ENCODE measurements around the gene NPFF. TPM values are rescaled to one million over a fixed set of nuclear protein-coding genes. Genes with fewer than 3 reads are reported as not detected.

Gene NPFF
- total and polyA plus RNA-seq, 11 donors: not detected

DNA sequence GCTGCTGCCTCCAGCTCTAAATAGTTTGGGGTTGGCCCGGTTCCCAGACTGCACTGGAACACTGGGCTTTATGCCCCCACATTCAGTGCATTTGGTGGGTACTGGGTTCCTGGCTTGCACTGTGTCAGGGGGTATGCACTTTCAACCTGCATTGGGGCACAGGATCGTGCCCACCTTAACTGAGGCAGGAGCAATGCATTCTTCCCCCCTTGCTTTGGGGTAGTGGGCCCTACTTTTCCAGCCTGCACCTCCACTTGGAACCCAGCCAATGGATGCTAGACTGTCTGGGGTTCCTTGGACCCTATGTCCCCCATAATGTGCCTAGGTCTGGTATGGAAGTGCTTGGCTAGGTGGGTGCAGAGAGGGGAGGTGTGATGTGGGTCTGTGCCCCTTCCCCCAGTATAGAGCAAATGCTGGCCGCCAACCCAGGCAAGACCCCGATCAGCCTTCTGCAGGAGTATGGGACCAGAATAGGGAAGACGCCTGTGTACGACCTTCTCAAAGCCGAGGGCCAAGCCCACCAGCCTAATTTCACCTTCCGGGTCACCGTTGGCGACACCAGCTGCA is 5.6 kb downstream of the NPFF start:
- 43 to 71% (median 59%) methylated on average over 4 to 10 of the region's 10 CpGs for WGBS, 4 donors
- peaks cover 5 to 55% (median 33%) of the 10 kb centered on the region in 12 donors for H3K4me1 ChIP-seq

DNA sequence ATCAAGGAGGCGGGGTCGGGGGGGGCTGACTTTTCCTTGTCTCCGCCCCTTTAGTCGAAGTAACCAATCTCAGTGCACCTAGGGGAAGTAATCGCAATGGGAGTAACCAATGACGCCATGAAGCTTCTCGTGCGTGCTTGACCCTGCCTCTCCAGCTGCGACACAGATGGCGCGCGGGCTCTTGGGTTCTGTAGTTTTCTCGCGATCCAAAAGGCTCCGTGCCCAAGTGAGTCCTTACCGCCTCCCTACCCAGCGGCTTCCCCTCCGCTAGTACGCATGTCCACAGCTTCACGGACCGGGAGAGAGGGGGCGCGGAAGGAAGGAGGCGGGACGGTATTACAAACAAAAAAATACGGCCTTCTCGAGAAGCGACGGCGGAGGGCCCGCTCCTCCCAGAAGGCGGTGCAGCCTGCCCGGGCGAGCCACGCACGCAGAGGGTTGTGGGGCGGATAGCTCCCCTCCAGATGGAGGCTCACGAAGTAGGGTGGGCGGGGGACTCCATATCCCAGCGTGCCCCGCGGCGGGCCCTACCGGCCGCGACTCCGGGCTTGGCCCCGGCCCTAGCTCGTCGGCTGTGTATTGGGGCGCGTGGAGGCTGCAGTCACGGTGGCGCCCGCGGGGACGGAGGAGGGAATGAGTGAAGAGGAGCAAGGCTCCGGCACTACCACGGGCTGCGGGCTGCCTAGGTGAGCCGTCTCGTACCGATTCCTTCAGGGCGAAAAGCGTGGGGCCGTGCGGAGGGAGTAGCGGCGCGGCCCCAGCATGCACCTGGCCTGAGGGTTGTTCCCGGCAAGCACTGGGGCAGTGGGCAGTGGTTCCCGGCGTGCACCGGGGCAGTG is 6.3 kb downstream of the NPFF start, which contains the start of gene TARBP2:
Gene TARBP2, plus strand, starts transcription at position 508 of the 839 bp plus-strand sequence. Its CDS starts 126 bp downstream, at position 634.
- Histone ChIP-seq H3K27me3 (no peaks in the 10 kb centered on the region), H3K9me3 (no peaks in the 10 kb centered on the region), H3K27ac (peak within 1 kb of the TSS; percentile 90 to 100 (median 97)), H3K4me3 (peak within 1 kb of the TSS; percentile 37 to 98 (median 77)), H3K4me1 (peaks cover 5 to 61% (median 35%) of the 10 kb centered on the region in 12 donors), H3K36me3 (peaks cover 0 to 22% (median 17%) of the 10 kb centered on the region in 9 donors)
- 0 to 2% (median 0%) methylated on average over 33 to 74 of the region's 74 CpGs for WGBS, 4 donors
- ATAC-seq (peak; percentile 86 to 92 (median 88)), DNase-seq (peak; percentile 97 to 98 (median 98))
- TF ChIP-seq, protein P1, sequence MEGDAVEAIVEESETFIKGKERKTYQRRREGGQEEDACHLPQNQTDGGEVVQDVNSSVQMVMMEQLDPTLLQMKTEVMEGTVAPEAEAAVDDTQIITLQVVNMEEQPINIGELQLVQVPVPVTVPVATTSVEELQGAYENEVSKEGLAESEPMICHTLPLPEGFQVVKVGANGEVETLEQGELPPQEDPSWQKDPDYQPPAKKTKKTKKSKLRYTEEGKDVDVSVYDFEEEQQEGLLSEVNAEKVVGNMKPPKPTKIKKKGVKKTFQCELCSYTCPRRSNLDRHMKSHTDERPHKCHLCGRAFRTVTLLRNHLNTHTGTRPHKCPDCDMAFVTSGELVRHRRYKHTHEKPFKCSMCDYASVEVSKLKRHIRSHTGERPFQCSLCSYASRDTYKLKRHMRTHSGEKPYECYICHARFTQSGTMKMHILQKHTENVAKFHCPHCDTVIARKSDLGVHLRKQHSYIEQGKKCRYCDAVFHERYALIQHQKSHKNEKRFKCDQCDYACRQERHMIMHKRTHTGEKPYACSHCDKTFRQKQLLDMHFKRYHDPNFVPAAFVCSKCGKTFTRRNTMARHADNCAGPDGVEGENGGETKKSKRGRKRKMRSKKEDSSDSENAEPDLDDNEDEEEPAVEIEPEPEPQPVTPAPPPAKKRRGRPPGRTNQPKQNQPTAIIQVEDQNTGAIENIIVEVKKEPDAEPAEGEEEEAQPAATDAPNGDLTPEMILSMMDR (IDR thresholded peaks at IDR 0.05): peak in 4 of 12 donors; percentile 13 to 34 (median 24)
- TF ChIP-seq POLR2A (IDR thresholded peaks at IDR 0.05): peak in 1 of 2 donors; percentile 46
- intact Hi-C loops (cut with DNase I): loop anchor here in 9 of 10 donors (2.0 to 10.0 kb wide), 9 partner anchors 48 to 289 kb away; partner anchors contain the start of genes AAAS (in 6 of the 9), PCBP2 (in 4 of the 9) and PRR13 (in 1 of the 9)

More for the DNA sequence above, 5.6 kb downstream of the NPFF start:
- Histone ChIP-seq H3K4me3 (peak overlapping the region; percentile 37 to 98 (median 77)), H3K27ac (peak overlapping the region; percentile 90 to 100 (median 97)), H3K27me3 (no peaks in the 10 kb centered on the region), H3K36me3 (peaks cover 0 to 29% (median 24%) of the 10 kb centered on the region in 9 donors), H3K9me3 (no peaks in the 10 kb centered on the region)
- intact Hi-C loops (cut with DNase I): loop anchor here in 9 of 10 donors (2.0 to 10.0 kb wide), 9 partner anchors 49 to 289 kb away; partner anchors contain the start of genes AAAS (in 6 of the 9), PCBP2 (in 4 of the 9) and PRR13 (in 1 of the 9)
- DNase-seq (no peak), ATAC-seq (no peak)
- TF ChIP-seq, protein P1 (IDR thresholded peaks at IDR 0.05): no peak
- no peak for TF ChIP-seq POLR2A (IDR thresholded peaks at IDR 0.05)

DNA sequence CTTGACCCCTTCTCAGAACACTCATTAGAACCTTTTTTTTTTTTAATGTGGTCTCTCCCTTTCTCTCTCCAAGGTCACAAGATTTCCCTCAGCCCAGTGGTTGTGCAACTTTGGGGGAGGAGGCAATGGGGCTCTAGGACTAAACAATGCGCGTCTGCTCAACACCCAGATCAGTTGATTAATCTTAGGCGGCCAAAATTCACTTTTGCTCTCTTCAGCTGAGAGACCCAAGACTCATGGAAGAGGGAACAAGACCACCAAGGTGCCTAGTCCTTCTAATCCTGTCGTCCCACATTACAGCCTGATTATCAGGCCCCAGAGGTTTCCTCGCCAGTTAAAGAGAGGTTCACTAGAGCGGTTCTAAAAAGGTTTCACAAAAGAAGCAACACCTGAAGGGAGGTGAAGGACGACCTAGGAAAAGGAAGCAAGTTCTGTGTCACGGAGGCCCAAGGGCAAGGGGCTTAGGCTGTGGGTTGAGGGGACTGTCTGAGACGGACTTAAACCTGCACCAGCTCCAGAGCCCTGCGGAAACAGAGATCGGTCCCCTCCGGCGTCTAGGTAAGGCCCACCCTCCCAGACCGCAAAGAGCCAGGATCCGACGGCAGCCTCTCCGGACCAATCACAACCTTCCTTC is 7.0 kb downstream of the NPFF start:
- intact Hi-C loops (cut with DNase I): loop anchor here in 9 of 10 donors (2.0 to 10.0 kb wide), 9 partner anchors 47 to 288 kb away; partner anchors contain the start of genes AAAS (in 6 of the 9), PCBP2 (in 4 of the 9) and PRR13 (in 1 of the 9)
- H3K4me1 ChIP-seq: peaks cover 5 to 67% (median 37%) of the 10 kb centered on the region in 12 donors
- peaks cover 0 to 15% (median 10%) of the 10 kb centered on the region in 9 donors for H3K36me3 ChIP-seq
- H3K9me3 ChIP-seq: no peaks in the 10 kb centered on the region
- ATAC-seq (no peak), DNase-seq (peak in 2 of 5 donors; percentile 69 to 73)
- 2 to 3% (median 3%) methylated on average over 9 to 17 of the region's 17 CpGs for WGBS, 4 donors
- H3K27ac ChIP-seq: peak overlapping the region; percentile 90 to 100 (median 97)
- H3K4me3 ChIP-seq: peak overlapping the region; percentile 36 to 98 (median 76)
- TF ChIP-seq POLR2A (IDR thresholded peaks at IDR 0.05): peak; percentile 92 to 94
- TF ChIP-seq, protein P1 (IDR thresholded peaks at IDR 0.05): no peak
- no peaks in the 10 kb centered on the region for H3K27me3 ChIP-seq
